Karpas-422 (cell line): Measurements from ENCODE around the gene ZCRB1. TPM values are rescaled to one million over a fixed set of nuclear protein-coding genes. Genes with fewer than 3 reads are reported as not detected.

Experiments
- DNase-seq: peaks from one replicate; pipeline ENCODE4 v3.0.0-alpha.2; 2015
- H2AFZ ChIP-seq: fragments of 200-600 bp; sonication (generic); 2 replicates; pipeline ENCODE4 v1.6.1; 2014; ENCODE audit warnings: antibody characterized with exemption, low read length, mixed read lengths
- H3K27ac ChIP-seq: fragments of 200-600 bp; sonication (generic); 2 replicates; pipeline ENCODE4 v1.5.1; 2014; ENCODE audit warnings: mild to moderate bottlenecking, low read length, moderate library complexity
- H3K27me3 ChIP-seq: fragments of 200-600 bp; sonication (generic); 2 replicates; pipeline ENCODE4 v1.6.1; 2014; ENCODE audit warnings: low read length, mixed read lengths
- H3K36me3 ChIP-seq: fragments of 200-600 bp; sonication (generic); 2 replicates; pipeline ENCODE4 v1.6.1; 2014; ENCODE audit warnings: low read length, mixed read lengths; ENCODE audit not compliant: insufficient read depth
- H3K4me1 ChIP-seq: fragments of 200-600 bp; sonication (generic); 2 replicates; pipeline ENCODE4 v1.6.1; 2014; ENCODE audit warnings: mild to moderate bottlenecking, low read length, mixed read lengths
- H3K4me2 ChIP-seq: fragments of 200-600 bp; sonication (generic); 2 replicates; pipeline ENCODE4 v1.6.1; 2014; ENCODE audit warnings: low read length, low read depth, mild to moderate bottlenecking; ENCODE audit not compliant: poor library complexity, severe bottlenecking
- H3K4me3 ChIP-seq: fragments of 200-600 bp; sonication (generic); 2 replicates; pipeline ENCODE4 v1.5.1; 2014; ENCODE audit warnings: mild to moderate bottlenecking, antibody characterized with exemption, low read length, mixed read lengths
- H3K79me2 ChIP-seq: fragments of 200-600 bp; sonication (generic); 2 replicates; pipeline ENCODE4 v1.6.1; 2014; ENCODE audit warnings: mild to moderate bottlenecking, low read length, mixed read lengths
- H3K9ac ChIP-seq: fragments of 200-600 bp; sonication (generic); 2 replicates; pipeline ENCODE4 v1.6.0; 2014; ENCODE audit warnings: low read length
- H3K9me2 ChIP-seq: fragments of 200-600 bp; sonication (generic), shearing (Covaris generic); replicated peaks from 2 replicates; pipeline ENCODE4 v1.6.0; 2014; ENCODE audit warnings: mild to moderate bottlenecking, low read length, moderate library complexity; ENCODE audit not compliant: insufficient read depth
- H3K9me3 ChIP-seq: fragments of 300-700, 200-600 bp; sonication (generic); 2 replicates; pipeline ENCODE4 v1.6.1; 2014; ENCODE audit warnings: low read length, mixed read lengths
- H4K20me1 ChIP-seq: fragments of 200-600 bp; sonication (generic); 2 replicates; pipeline ENCODE4 v1.6.1; 2014; ENCODE audit warnings: mild to moderate bottlenecking, antibody characterized with exemption, low read length, low read depth; ENCODE audit not compliant: insufficient read depth
- total RNA-seq: library from RNA; depleted of rRNA; stranded (reverse); fragments of >200 nt; shearing (Covaris generic); gene quantifications from 2 replicates; pipeline ENCODE4 v1.2.3, GENCODE V29; 2014; ENCODE audit warnings: low replicate concordance

Gene ZCRB1
- total RNA-seq, 1 experiment from 2014 or later: 58.4 TPM

DNA sequence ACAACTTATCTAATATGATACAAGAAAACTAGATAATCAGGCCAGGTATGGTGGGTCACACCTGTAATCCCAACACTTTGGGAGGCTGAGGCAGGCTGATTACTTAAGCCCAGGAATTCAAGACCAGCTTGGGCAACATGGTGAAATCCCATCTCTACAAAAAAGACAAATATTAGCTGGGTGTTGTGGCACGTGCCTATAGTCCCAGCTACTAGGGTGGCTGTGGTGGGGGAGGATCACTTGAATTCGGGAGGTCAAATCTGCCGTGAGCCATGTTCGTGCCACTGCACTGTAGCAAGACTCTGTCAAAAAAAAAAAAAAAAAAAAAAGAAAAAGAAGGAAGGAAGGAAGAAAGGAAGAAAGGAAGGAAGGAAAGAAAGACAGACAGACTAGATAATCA, 27.0 kb downstream of the ZCRB1 start:
- H3K36me3 ChIP-seq: no peaks in the 10 kb centered on the region
- no peaks in the 10 kb centered on the region for H3K79me2 ChIP-seq
- no peaks in the 10 kb centered on the region for H3K9me2 ChIP-seq
- no peak overlapping the region for H3K27ac ChIP-seq
- no peak overlapping the region for H3K4me3 ChIP-seq
- H4K20me1 ChIP-seq: no peaks in the 10 kb centered on the region
- no peak overlapping the region for H3K9ac ChIP-seq
- peaks cover 21% of the 10 kb centered on the region for H3K4me1 ChIP-seq
- no peaks in the 10 kb centered on the region for H3K27me3 ChIP-seq
- peaks cover 3% of the 10 kb centered on the region; the same call in 1 of the 2 replicates for H3K9me3 ChIP-seq
- H3K4me2 ChIP-seq: peak overlapping the region; percentile 47
- no peak for DNase-seq
- 0 out of 2 replicates have a peak overlapping the region, but pooled peaks have one; percentile 26 for H2AFZ ChIP-seq

DNA sequence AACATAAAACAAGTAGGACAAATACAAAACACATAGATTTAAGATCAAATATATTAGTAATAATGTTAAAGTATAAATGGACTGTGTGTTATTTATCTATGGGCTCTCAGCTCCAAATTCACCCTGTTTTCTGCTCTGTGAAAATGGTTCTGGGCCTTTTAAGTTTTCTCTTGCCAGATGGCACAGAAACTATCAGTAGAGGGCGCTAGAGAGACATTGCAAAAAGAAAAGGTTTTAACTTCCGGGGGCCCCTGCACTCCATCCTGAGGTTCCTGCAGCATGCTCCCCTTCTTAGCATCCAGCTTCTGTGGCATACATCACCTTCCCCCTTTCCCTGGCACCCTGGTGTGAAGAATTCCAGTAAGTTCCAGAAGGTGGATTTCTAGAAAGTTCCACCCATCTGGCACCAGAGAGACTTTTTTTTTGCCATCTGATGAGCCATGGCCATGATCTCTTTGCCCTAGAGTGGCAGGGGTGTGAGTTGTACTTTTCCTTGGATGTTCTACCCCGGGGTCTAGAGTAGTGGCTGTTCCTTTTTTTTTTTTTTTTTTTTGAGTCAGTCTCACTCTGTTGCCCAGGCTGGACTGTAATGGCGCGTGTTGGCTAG, 29.3 kb downstream of the ZCRB1 start:
- Histone ChIP-seq H3K79me2 (no peaks in the 10 kb centered on the region), H3K4me2 (no peak overlapping the region), H3K27me3 (no peaks in the 10 kb centered on the region), H3K4me3 (no peak overlapping the region), H3K9me2 (no peaks in the 10 kb centered on the region), H3K9ac (no peak overlapping the region), H4K20me1 (no peaks in the 10 kb centered on the region), H2AFZ (no peak overlapping the region), H3K36me3 (no peaks in the 10 kb centered on the region), H3K27ac (no peak overlapping the region), H3K4me1 (peaks cover 26% of the 10 kb centered on the region), H3K9me3 (peaks cover 3% of the 10 kb centered on the region; the same call in 1 of the 2 replicates)
- peak; percentile 85 for DNase-seq

DNA sequence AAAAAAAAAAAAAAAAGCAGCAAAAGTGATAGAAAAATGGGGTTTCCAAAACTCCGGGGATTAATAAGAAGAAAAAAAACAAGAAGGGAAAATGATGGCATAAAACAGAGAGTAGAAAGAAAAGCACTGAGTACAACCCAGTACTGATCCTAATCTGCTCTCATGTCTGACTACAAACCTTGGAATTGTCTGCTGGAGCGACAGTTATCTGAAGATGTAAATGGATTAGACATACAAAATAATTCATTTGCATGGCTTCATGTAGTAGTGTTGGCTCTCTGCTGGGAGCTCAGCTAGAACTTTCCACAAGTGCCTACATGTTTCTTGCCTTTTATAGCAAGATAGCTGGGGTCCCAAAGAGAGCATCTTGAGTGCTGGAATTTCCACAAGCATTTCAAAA, 34.2 kb downstream of the ZCRB1 start:
- no peaks in the 10 kb centered on the region for H4K20me1 ChIP-seq
- no peaks in the 10 kb centered on the region for H3K36me3 ChIP-seq
- H3K27ac ChIP-seq: no peak overlapping the region
- no peak overlapping the region for H3K4me2 ChIP-seq
- H3K4me3 ChIP-seq: no peak overlapping the region
- no peaks in the 10 kb centered on the region for H3K27me3 ChIP-seq
- DNase-seq: no peak
- no peak overlapping the region for H2AFZ ChIP-seq
- H3K9me2 ChIP-seq: no peaks in the 10 kb centered on the region
- H3K9me3 ChIP-seq: peaks cover 2% of the 10 kb centered on the region; the same call in 1 of the 2 replicates
- H3K4me1 ChIP-seq: peaks cover 23% of the 10 kb centered on the region
- H3K79me2 ChIP-seq: no peaks in the 10 kb centered on the region
- no peak overlapping the region for H3K9ac ChIP-seq

DNA sequence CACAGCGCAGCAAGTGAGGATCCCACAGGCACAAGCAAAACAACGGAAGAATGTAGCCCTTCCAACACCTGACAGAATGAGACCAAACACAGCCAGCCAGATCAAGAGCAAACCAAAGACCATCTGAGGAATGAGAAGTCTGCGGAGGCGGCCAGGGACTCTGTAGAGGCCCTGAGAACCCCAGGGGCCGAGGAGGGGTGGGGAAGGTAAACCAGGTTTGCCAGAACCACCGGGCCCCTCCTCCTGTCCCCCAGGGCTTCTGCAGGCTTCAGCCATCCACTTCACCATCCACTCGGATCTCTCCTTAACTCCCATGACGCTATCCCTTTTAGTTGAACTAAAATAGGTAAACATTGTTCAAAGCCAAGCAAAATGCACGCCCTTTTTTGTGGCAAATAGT, 37.4 kb downstream of the ZCRB1 start:
- no peaks in the 10 kb centered on the region for H4K20me1 ChIP-seq
- H3K4me2 ChIP-seq: no peak overlapping the region
- H3K27me3 ChIP-seq: no peaks in the 10 kb centered on the region
- H3K9ac ChIP-seq: no peak overlapping the region
- no peak overlapping the region for H2AFZ ChIP-seq
- H3K36me3 ChIP-seq: no peaks in the 10 kb centered on the region
- H3K4me1 ChIP-seq: peaks cover 45% of the 10 kb centered on the region
- H3K9me3 ChIP-seq: no peaks in the 10 kb centered on the region
- H3K27ac ChIP-seq: no peak overlapping the region
- H3K9me2 ChIP-seq: no peaks in the 10 kb centered on the region
- H3K79me2 ChIP-seq: no peaks in the 10 kb centered on the region
- no peak for DNase-seq
- no peak overlapping the region for H3K4me3 ChIP-seq

DNA sequence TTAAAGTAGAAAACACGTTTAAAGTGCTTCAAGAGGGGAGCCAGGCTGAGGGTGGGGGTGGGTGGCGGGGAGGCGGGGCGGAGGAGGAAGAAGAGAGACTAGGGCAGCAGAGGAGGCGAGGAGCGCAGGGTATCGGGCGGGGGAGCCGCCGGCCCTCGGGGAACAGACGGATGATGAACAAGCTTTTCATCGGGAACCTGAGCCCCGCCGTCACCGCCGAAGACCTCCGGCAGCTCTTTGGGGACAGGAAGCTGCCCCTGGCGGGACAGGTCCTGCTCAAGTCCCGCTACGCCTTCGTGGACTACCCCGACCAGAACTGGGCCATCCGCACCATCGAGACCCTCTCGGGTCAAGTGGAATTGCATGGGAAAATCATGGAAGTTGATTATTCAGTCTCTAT, 39.2 kb downstream of the ZCRB1 start:
- H3K36me3 ChIP-seq: no peaks in the 10 kb centered on the region
- H3K9ac ChIP-seq: no peak overlapping the region
- H3K4me3 ChIP-seq: no peak overlapping the region
- no peak overlapping the region for H3K4me2 ChIP-seq
- peaks cover 59% of the 10 kb centered on the region for H3K4me1 ChIP-seq
- no peaks in the 10 kb centered on the region for H4K20me1 ChIP-seq
- H3K27me3 ChIP-seq: no peaks in the 10 kb centered on the region
- no peak for DNase-seq
- no peaks in the 10 kb centered on the region for H3K9me3 ChIP-seq
- no peaks in the 10 kb centered on the region for H3K79me2 ChIP-seq
- no peak overlapping the region for H3K27ac ChIP-seq
- no peak overlapping the region for H2AFZ ChIP-seq
- H3K9me2 ChIP-seq: no peaks in the 10 kb centered on the region

DNA sequence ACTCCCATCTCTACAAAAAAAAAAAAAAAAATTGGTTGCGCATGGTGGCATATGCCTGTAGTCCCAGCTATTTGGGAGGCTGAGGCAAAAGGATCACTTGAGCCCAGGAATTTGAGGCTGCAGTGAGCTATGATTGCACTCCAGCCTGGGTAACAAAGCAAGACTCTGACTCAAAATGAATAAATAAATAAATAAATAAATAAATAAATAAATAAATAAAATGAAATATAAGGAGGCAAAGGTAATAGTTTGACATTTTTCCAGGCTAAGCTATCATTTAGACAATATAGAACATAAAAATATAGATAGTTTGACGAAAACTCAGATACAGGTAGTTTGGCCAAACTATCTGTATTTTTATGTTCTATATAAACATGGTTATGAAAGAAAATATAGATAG, 40.5 kb downstream of the ZCRB1 start:
- Histone ChIP-seq H3K27me3 (no peaks in the 10 kb centered on the region), H3K79me2 (no peaks in the 10 kb centered on the region), H3K4me1 (peaks cover 66% of the 10 kb centered on the region), H3K9me2 (no peaks in the 10 kb centered on the region), H3K27ac (peak overlapping the region; percentile 90), H3K9ac (no peak overlapping the region), H4K20me1 (no peaks in the 10 kb centered on the region), H2AFZ (no peak overlapping the region), H3K4me2 (peak overlapping the region; percentile 55), H3K9me3 (no peaks in the 10 kb centered on the region), H3K4me3 (no peak overlapping the region), H3K36me3 (no peaks in the 10 kb centered on the region)
- DNase-seq: no peak

DNA sequence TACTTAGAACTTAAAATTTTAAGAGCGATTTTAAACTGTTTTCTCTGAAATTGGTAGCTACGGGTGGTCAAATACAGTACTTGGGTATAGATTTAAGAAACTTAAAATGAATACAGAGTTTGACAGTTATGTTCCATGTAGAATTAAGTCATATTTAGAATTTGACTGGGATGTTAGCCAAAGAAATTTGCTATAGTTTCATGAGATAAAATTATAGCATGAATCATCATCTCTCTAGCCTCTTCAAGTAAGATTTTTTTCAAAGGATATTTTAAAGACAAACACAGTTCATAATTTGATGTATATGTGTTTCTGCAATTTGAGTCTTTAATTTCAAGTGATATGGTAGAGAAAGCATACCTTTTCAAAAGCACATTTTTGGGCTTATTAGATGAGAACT, 41.0 kb downstream of the ZCRB1 start:
- Histone ChIP-seq H3K4me2 (peak overlapping the region; percentile 55), H3K9ac (no peak overlapping the region), H3K27ac (peak overlapping the region; percentile 90), H3K27me3 (no peaks in the 10 kb centered on the region), H3K4me1 (peaks cover 69% of the 10 kb centered on the region), H3K4me3 (no peak overlapping the region), H3K36me3 (no peaks in the 10 kb centered on the region), H3K79me2 (no peaks in the 10 kb centered on the region), H3K9me3 (no peaks in the 10 kb centered on the region), H2AFZ (peak overlapping the region; percentile 63; the same call in 1 of the 2 replicates), H4K20me1 (no peaks in the 10 kb centered on the region), H3K9me2 (no peaks in the 10 kb centered on the region)
- peak; percentile 73 for DNase-seq

DNA sequence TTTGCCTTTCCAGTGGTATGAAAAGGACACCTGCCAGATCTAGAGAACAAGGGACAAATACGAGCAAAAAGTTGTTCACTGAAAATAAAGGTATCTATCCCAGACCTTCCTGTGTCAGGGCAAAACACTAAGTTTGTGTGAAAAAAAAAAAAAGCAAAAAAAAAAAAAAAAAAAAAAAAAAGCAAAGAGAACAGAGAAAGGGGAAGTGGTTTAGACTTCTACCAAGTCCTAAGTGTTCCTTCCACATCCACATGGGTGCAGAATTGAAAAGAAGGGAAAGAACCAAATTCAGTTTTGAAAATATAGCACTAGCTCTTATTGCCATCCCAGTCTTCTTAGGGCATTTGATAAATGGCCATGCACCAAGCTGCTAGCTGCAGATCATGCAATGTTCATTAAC, 41.7 kb downstream of the ZCRB1 start:
- peak; percentile 86 for DNase-seq
- Histone ChIP-seq H3K36me3 (no peaks in the 10 kb centered on the region), H3K4me3 (peak overlapping the region; percentile 3; the same call in 1 of the 2 replicates), H4K20me1 (no peaks in the 10 kb centered on the region), H2AFZ (peak overlapping the region; percentile 63), H3K9me2 (no peaks in the 10 kb centered on the region), H3K9me3 (no peaks in the 10 kb centered on the region), H3K79me2 (no peaks in the 10 kb centered on the region), H3K4me1 (peaks cover 63% of the 10 kb centered on the region), H3K27me3 (no peaks in the 10 kb centered on the region), H3K27ac (peak overlapping the region; percentile 90), H3K9ac (peak overlapping the region; percentile 33), H3K4me2 (peak overlapping the region; percentile 55)
